Choroid plexus epithelial cell (primary cell): ENCODE results near the gene POLR2F.

Experiments
- DNase-seq: peaks from one replicate; pipeline ENCODE4 v3.0.0-alpha.2; 2010; ENCODE audit warnings: low read depth
- H3K4me3 ChIP-seq: 2 replicates; pipeline ENCODE4 v1.5.1; 2011; ENCODE audit warnings: low read depth, mild to moderate bottlenecking, control low read depth, low read length, moderate library complexity
- TF ChIP-seq, protein P1 (sequence below): conservative IDR thresholded peaks from 2 replicates; pipeline ENCODE4 v1.5.1; 2011; ENCODE audit warnings: low read depth, mild to moderate bottlenecking, control low read depth, inconsistent platforms, low read length, moderate library complexity

Gene POLR2F

DNA sequence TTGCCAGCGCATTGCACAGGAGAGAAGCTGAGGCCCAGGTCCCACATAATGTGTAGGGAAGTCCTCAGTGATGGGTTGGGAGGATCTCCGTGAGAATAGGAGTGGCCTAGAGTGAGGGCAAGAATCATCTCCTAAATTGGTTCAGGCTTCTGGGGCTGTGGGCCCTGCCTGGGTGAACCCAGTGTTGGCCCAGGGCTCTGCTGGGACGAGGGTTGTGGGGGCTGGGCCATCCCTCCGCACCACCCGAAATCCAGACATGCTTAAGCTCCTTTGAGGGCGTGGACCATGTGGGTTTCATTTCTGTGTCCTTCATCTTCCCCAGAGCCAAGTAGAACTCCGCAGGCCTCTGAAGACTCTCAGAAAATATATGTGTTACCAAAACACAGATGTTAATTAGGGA is 43.7 kb upstream of the POLR2F start:
- DNase-seq: no peak
- TF ChIP-seq, protein P1, sequence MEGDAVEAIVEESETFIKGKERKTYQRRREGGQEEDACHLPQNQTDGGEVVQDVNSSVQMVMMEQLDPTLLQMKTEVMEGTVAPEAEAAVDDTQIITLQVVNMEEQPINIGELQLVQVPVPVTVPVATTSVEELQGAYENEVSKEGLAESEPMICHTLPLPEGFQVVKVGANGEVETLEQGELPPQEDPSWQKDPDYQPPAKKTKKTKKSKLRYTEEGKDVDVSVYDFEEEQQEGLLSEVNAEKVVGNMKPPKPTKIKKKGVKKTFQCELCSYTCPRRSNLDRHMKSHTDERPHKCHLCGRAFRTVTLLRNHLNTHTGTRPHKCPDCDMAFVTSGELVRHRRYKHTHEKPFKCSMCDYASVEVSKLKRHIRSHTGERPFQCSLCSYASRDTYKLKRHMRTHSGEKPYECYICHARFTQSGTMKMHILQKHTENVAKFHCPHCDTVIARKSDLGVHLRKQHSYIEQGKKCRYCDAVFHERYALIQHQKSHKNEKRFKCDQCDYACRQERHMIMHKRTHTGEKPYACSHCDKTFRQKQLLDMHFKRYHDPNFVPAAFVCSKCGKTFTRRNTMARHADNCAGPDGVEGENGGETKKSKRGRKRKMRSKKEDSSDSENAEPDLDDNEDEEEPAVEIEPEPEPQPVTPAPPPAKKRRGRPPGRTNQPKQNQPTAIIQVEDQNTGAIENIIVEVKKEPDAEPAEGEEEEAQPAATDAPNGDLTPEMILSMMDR: no peak
- H3K4me3 ChIP-seq: no peak overlapping the region

DNA sequence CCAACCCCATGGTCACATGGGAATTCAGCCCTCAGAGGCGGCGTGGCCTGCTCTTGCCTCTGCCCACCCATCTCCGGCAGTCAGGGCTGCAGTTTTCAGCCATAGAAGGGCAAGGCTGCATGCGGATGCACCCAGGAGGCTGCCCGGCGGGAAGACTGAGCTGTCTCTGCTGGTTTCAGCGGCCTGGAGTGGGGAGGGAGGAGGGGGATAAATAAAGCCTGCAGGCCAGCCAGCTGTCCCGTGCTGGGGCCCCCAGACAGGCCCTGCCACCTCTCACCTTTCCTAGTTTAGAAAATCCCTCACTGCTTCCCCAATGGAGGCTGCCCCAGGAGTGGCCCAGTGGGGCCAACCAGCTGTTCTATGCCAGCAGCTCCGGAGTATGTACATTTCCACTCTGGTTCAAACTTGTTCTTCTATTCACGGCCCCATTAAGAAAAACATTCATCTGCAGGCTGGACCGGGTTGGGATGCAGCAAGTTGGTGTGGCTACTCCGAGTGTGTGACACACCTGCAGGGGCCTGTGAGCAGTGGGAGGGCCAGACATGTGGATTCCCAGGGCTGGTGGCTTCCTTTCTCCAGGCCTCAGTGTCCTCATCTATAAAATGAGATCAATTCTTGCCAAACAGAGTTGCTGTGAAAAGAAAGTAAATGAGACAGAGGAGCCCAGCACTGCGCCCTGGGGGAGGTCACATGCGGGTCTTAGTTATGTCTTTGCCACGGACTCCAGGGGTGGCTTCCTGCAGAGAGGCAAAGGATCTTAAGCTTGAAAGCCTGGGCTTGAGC is 42.4 kb upstream of the POLR2F start:
- no peak for DNase-seq
- no peak overlapping the region for H3K4me3 ChIP-seq
- TF ChIP-seq, protein P1: no peak

DNA sequence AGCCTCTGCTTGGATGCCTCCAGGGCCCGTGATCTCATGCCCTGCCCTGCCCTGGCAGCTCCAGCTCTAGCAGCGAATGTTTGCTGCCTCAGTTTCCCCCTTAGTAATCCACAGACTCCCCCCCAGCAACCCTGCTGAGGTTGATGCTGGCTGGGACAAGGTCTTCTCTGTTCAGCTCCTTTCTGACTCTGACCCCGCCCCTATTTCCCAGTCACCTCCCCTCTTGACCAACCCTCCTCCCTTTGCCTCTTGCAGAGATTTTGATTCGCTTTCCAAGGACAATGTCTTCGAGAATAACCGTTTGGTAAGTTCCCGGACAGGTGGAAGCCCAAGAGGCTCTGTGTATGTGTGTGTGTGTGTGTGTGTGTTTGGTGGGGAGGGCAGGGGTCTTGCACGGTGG is 41.8 kb upstream of the POLR2F start:
- H3K4me3 ChIP-seq: no peak overlapping the region
- no peak for DNase-seq
- TF ChIP-seq, protein P1: no peak

DNA sequence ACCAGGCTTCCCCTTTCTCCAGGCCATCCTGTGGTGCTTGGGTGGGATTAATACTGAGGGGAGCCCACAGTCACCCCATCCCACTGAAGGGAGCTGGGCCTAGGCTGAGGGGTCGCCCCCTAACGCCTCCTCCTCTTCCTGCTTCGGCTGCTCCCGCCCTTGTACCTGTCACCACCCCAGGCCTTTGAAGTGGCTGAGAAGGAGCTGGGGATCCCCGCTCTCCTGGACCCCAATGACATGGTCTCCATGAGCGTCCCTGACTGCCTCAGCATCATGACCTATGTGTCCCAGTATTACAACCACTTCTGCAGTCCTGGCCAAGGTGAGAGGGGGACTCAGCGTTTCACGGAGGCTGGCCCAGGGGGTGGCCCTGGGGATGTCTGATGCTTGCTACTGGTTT is 41.3 kb upstream of the POLR2F start:
- no peak overlapping the region for H3K4me3 ChIP-seq
- DNase-seq: no peak
- TF ChIP-seq, protein P1: no peak

DNA sequence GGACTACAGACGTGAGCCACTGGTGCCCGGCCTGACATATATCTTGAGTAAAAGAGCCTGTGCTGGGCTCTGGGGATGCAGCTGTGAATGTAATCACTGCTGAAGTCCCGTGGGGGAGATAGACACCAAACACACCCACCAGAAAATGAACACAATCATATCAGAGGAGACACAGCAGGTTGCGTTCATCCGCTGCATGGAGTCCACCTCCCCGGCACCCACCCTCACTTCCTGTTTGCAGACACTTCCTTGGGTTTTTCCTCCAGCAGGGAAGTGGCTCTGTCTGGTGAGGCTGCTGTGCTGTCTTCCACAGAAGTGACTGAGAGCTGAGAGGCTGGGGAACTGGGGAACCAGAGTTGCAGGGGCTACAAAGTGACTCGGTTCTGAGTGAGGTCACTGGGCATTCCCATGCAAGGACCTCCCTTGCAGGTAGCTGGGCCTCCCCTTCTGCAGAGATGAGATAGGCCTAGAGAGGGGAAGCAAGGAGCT is 40.2 kb upstream of the POLR2F start:
- DNase-seq: no peak
- H3K4me3 ChIP-seq: no peak overlapping the region
- TF ChIP-seq, protein P1: no peak

DNA sequence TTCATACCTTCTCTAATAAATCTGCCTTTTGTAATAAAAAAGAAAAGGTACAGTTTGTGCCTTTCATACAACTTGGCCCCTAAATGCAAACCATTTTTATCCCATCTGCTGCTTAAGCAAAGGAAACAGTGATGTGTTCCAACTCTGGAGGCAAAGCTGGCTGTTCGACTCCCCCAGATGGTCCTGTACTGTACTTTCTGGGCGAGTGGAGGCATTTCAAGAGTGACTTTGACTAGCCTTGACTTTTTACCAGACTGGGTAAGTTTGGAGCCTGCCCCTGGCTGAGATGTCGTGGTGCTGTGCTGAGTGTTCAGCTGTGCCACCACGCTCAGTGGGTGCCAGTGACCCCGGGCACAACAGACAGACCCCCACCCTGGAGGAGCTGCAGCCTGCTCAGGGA is 37.2 kb upstream of the POLR2F start:
- no peak overlapping the region for H3K4me3 ChIP-seq
- TF ChIP-seq, protein P1: no peak
- DNase-seq: no peak
